ENCODE data around the gene MDM4.

Gene MDM4, protein sequence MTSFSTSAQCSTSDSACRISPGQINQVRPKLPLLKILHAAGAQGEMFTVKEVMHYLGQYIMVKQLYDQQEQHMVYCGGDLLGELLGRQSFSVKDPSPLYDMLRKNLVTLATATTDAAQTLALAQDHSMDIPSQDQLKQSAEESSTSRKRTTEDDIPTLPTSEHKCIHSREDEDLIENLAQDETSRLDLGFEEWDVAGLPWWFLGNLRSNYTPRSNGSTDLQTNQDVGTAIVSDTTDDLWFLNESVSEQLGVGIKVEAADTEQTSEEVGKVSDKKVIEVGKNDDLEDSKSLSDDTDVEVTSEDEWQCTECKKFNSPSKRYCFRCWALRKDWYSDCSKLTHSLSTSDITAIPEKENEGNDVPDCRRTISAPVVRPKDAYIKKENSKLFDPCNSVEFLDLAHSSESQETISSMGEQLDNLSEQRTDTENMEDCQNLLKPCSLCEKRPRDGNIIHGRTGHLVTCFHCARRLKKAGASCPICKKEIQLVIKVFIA

DNA sequence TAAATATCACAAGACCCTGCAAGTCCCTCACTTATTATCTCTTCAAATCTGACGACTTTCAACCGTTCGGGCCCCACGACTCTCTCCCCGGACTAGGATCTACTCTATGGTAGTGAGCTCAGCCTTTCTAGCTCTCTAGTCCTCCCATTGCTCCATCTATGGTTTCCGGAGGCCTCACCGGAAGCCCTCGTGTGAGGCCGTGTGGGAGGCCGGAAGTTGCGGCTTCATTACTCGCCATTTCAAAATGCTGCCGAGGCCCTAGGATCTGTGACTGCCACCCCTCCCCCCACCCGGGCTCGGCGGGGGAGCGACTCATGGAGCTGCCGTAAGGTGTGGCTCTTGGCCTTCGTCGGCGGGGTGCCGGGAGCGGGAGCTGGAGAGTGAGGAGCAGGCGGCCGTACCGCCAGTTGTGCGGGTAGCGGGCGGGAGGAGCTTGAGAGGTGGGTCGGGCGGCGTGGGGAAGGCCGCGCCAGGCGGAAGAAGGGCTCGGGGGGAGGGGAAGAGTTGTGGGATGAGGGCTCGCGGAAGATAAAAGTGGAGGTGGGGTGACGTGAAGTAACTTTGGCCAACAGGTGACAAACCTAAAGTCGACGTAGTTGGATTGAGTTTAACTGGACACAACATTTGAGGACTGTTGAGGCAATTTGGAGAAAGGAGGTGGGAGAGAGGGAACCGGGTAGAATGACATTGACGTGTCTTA is at the start of gene MDM4:
MDM4 (plus strand) TSS at position 227 of the 700 bp plus-strand sequence. CDS start 9,113 bp downstream, outside the sequence.
- H2AFZ ChIP-seq (ENCODE audit: low read length, unreplicated experiment), result peak within 1 kb of the TSS; percentile 68
- no peaks in the 10 kb centered on the region for H3K27me3 ChIP-seq (ENCODE audit: insufficient read depth, low read length)
- H3K27ac ChIP-seq (ENCODE audit: low read depth, low read length), result peak within 1 kb of the TSS; percentile 82
- peaks cover 49% of the 10 kb centered on the region for H3K79me2 ChIP-seq (ENCODE audit: control insufficient read depth, insufficient read depth, low read length, unreplicated experiment)
- 0 out of 2 replicates have a peak, but pooled peaks cover 3% of the 10 kb centered on the region for H3K36me3 ChIP-seq (ENCODE audit: insufficient read depth, low read length)
- peaks cover 12% of the 10 kb centered on the region for H3K4me1 ChIP-seq (ENCODE audit: control insufficient read depth, insufficient read depth, low read length, unreplicated experiment)
- peak within 1 kb of the TSS; percentile 90 for H3K4me3 ChIP-seq (ENCODE audit: low read depth, low read length)

DNA sequence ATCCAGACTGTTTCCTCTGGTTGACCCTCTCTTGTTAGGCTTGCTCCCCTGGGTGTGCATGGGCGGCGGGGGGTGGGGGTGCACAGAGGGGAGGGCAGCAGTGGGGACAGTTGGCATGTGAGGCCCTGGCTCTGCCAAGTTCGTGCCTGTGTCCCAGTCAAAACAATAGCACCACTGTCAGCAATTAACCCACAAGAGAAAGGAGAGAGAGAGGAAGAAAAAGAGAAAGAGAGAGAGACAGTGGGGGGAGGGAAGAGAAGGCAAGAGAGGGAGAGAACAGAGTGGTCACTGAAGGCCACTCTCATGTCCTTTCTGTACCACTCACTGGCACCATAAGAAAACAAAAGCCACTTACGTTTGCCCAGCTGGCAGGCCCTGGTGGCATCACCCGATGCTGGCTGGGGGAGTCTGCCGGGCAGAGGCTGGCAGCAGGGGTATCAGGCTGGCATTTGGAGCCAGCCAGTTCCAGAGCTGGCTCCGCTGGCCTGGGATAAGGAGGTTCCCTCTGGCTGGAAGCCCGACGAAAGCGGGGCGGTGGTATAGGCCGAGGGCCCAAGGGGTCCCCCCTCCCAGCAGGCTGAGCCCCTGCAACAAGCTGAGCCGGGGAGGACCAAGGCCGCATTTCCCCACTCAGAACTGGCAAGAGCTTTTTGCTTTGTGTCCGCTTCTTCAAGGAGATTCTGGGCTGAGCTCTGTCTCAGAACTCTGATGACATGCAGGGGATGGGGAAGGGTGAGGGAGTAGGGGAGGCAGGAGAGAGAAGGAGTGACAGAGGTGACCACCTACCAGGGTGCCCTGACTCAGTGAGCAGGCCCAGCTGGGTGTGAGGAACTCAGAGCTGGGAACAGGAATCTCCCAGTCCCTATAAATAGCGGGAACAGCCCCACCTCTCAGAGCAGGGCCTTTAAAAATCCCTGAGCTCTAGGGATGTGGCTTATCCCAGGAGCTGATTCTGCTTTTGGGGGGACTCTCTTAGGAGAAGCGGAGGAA is 49.5 kb upstream of the MDM4 start:
- no peak overlapping the region for H3K27ac ChIP-seq (ENCODE audit: low read depth, low read length)
- no peaks in the 10 kb centered on the region for H3K36me3 ChIP-seq (ENCODE audit: insufficient read depth, low read length)
- no peak overlapping the region for H2AFZ ChIP-seq (ENCODE audit: low read length, unreplicated experiment)
- H3K4me3 ChIP-seq (ENCODE audit: low read depth, low read length), result no peak overlapping the region
- no peaks in the 10 kb centered on the region for H3K4me1 ChIP-seq (ENCODE audit: control insufficient read depth, insufficient read depth, low read length, unreplicated experiment)
- H3K79me2 ChIP-seq (ENCODE audit: control insufficient read depth, insufficient read depth, low read length, unreplicated experiment), result no peaks in the 10 kb centered on the region
- H3K27me3 ChIP-seq (ENCODE audit: insufficient read depth, low read length), result peaks cover 35% of the 10 kb centered on the region

DNA sequence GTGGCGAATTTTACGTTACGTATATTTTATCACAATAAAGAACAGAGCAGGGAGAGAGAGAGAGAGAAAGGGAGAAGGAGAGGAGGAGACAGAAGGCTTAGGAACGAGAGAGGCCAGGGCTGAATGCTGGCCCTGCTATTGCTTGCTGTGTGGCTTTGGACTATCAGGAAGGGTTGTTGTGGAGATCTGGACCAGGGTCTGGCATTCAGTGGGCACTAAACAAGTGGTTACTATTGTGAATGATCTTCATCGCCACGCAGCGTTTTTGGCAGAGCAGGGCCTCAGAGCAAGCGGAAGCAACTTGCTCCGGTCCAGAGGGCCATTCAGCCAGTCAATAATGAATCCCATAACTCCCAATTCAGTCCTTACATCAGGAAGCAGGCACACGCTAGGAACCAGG is 48.0 kb upstream of the MDM4 start:
- no peak overlapping the region for H3K27ac ChIP-seq (ENCODE audit: low read depth, low read length)
- no peaks in the 10 kb centered on the region for H3K36me3 ChIP-seq (ENCODE audit: insufficient read depth, low read length)
- H2AFZ ChIP-seq (ENCODE audit: low read length, unreplicated experiment), result no peak overlapping the region
- H3K79me2 ChIP-seq (ENCODE audit: control insufficient read depth, insufficient read depth, low read length, unreplicated experiment), result no peaks in the 10 kb centered on the region
- no peaks in the 10 kb centered on the region for H3K4me1 ChIP-seq (ENCODE audit: control insufficient read depth, insufficient read depth, low read length, unreplicated experiment)
- H3K4me3 ChIP-seq (ENCODE audit: low read depth, low read length), result no peak overlapping the region
- H3K27me3 ChIP-seq (ENCODE audit: insufficient read depth, low read length), result peaks cover 35% of the 10 kb centered on the region

DNA sequence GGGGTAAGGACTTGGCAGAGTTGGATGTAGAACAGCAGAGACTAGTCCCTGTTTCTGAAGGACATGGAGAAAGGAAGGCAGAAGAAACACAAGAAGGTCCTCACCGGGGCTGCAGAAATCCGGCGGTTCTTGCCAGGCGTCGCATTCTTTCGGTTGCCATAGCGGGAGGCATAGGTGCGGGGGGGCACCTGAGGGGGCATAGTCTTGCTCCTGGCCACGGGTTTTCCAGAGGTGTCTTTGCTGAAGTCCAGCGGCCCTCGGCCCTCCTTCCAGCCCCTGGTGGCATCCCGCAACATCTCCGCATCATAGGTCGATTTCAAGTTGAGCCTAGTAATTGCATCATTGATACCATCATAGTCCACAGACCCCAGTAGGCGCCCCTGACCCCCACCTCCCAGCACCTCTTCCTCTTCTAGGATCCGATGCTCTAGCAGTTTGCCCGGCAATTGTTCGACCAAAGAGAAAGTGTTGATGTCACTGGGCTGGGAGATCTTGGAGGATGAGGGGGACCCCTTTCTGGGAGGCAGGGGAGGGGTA is 47.4 kb upstream of the MDM4 start:
- no peaks in the 10 kb centered on the region for H3K4me1 ChIP-seq (ENCODE audit: control insufficient read depth, insufficient read depth, low read length, unreplicated experiment)
- peaks cover 31% of the 10 kb centered on the region for H3K27me3 ChIP-seq (ENCODE audit: insufficient read depth, low read length)
- no peak overlapping the region for H3K4me3 ChIP-seq (ENCODE audit: low read depth, low read length)
- H3K36me3 ChIP-seq (ENCODE audit: insufficient read depth, low read length), result no peaks in the 10 kb centered on the region
- H3K27ac ChIP-seq (ENCODE audit: low read depth, low read length), result no peak overlapping the region
- no peak overlapping the region for H2AFZ ChIP-seq (ENCODE audit: low read length, unreplicated experiment)
- no peaks in the 10 kb centered on the region for H3K79me2 ChIP-seq (ENCODE audit: control insufficient read depth, insufficient read depth, low read length, unreplicated experiment)

DNA sequence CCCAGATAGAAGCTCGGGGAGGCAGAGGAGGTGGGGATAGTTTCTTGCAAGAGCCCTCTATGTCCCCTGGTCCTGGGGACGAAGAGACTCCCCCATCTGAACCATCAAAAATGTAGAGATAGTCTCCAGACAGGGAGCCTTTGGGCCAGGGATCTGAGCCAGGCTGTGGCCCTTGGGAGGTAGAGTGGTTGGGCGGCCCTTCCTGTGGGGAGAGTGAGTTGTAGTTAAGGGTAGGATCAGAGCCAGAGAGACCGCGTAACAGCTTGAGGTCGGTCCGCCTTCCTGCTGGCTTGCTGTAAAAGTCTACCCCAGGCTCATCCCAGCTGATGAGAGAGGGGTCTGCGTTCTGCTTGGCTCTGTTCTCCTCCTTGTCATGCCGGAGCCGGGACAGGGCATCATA is 46.9 kb upstream of the MDM4 start:
- Histone ChIP-seq H3K27ac (ENCODE audit: low read depth, low read length) (no peak overlapping the region), H2AFZ (ENCODE audit: low read length, unreplicated experiment) (no peak overlapping the region), H3K79me2 (ENCODE audit: control insufficient read depth, insufficient read depth, low read length, unreplicated experiment) (no peaks in the 10 kb centered on the region), H3K36me3 (ENCODE audit: insufficient read depth, low read length) (no peaks in the 10 kb centered on the region), H3K4me1 (ENCODE audit: control insufficient read depth, insufficient read depth, low read length, unreplicated experiment) (no peaks in the 10 kb centered on the region), H3K4me3 (ENCODE audit: low read depth, low read length) (no peak overlapping the region), H3K27me3 (ENCODE audit: insufficient read depth, low read length) (peaks cover 28% of the 10 kb centered on the region)

DNA sequence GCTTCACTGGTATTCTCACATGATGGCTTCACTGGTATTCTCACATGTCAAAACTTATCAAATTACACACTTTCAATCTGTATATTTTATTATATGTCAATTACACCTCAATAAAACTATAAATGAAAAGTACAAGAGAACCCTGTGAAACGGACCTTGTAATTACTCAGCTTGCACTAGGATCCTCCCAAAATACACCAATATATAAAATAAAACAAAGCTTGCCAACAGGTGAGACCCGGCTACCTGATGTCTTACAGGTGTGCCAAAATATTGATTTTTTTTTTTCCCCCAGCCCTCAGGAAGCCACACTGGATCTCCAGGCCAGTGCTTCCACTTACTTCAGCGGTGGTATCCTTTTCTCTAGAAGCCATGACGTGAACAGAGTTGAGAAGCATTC is 44.5 kb upstream of the MDM4 start:
- Histone ChIP-seq H3K36me3 (ENCODE audit: insufficient read depth, low read length) (no peaks in the 10 kb centered on the region), H3K27ac (ENCODE audit: low read depth, low read length) (no peak overlapping the region), H3K4me3 (ENCODE audit: low read depth, low read length) (no peak overlapping the region), H3K27me3 (ENCODE audit: insufficient read depth, low read length) (peaks cover 31% of the 10 kb centered on the region), H3K79me2 (ENCODE audit: control insufficient read depth, insufficient read depth, low read length, unreplicated experiment) (no peaks in the 10 kb centered on the region), H3K4me1 (ENCODE audit: control insufficient read depth, insufficient read depth, low read length, unreplicated experiment) (peaks cover under 1% of the 10 kb centered on the region), H2AFZ (ENCODE audit: low read length, unreplicated experiment) (no peak overlapping the region)

DNA sequence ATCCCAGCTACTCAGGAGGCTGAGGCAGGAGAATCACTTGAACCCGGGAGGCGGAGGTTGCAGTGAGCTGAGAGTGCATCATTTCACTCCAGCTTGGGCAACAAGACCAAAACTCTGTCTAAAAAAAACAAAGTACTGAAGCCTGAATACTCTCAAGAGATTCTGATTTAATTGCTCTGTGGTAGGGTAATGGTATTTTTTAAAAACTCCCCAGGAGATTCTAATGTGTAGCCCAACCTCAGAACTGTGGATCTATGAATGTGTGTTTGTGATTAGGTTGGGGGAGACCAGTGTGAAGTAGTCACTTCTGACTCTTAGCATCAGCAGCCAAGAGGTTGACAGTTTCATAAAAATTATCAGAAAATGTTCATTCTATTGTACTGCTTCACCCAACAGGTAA is 43.5 kb upstream of the MDM4 start:
- Histone ChIP-seq H3K36me3 (ENCODE audit: insufficient read depth, low read length) (no peaks in the 10 kb centered on the region), H3K27ac (ENCODE audit: low read depth, low read length) (no peak overlapping the region), H3K4me1 (ENCODE audit: control insufficient read depth, insufficient read depth, low read length, unreplicated experiment) (peaks cover 10% of the 10 kb centered on the region), H2AFZ (ENCODE audit: low read length, unreplicated experiment) (no peak overlapping the region), H3K4me3 (ENCODE audit: low read depth, low read length) (no peak overlapping the region), H3K27me3 (ENCODE audit: insufficient read depth, low read length) (peaks cover 32% of the 10 kb centered on the region), H3K79me2 (ENCODE audit: control insufficient read depth, insufficient read depth, low read length, unreplicated experiment) (no peaks in the 10 kb centered on the region)

DNA sequence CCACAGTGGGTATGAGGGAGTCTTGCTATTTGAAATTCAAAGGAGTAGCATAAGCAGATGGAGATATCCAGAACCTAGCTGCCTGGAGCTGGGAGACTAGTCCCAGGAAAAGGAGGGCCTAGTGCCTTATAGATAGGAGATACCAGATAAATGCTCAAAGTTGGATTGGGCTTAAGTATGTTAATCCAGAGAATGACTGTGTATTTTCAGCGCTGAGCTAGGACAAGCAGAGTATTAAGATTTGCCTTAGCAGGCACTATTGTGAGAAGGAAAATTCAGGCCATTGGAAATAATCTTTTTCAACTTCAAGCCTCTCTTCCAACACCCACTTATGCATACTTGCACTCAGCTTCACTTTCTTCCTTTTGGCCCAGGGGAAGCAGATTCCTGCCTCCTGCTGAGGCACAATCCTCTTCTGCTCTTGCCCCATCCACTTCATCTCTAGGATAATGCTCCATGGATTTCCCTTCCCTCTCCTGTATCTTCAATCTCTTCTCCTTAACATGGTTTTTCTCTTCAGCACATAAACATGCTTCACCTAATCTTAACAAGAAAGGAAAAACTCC is 42.7 kb upstream of the MDM4 start:
- H3K4me1 ChIP-seq (ENCODE audit: control insufficient read depth, insufficient read depth, low read length, unreplicated experiment), result peaks cover 12% of the 10 kb centered on the region
- no peak overlapping the region for H2AFZ ChIP-seq (ENCODE audit: low read length, unreplicated experiment)
- H3K36me3 ChIP-seq (ENCODE audit: insufficient read depth, low read length), result no peaks in the 10 kb centered on the region
- peaks cover 38% of the 10 kb centered on the region for H3K27me3 ChIP-seq (ENCODE audit: insufficient read depth, low read length)
- H3K4me3 ChIP-seq (ENCODE audit: low read depth, low read length), result no peak overlapping the region
- no peak overlapping the region for H3K27ac ChIP-seq (ENCODE audit: low read depth, low read length)
- no peaks in the 10 kb centered on the region for H3K79me2 ChIP-seq (ENCODE audit: control insufficient read depth, insufficient read depth, low read length, unreplicated experiment)

DNA sequence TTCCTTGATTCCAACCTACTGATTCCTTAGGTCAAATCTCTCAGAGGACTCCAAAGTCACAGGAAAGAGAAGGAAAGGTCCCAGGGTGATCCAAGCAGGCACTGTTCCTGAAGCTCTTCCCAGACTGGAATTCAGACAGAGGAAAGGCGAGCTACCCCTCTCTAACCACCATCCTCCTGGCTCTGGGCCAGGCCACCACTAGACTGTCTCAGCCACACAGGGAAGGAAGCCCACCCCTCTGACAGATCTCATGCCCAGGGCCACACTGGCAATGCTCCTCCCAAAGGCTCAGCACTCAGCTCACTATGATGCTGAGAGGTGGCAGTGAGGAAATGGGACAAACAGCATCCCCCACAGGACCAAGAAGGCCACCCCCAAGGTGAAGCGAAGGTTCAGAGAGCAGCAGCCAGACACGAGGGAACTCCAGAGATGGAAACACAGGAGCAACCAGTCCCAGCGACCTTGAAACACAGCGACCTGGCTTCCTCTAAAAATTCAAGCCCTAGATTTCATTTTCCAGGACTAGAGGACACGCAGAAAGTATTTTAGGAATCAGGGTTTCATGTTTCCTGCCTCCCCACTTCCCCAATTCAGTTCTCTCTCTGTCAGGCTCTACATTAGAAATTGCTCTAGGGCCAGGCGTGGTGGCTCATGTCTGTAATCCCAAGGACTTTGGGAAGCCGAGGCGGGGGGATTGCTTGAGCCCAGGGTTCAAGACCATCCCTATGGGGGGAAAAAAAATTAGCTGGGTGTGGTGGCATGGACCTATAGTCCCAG is 40.4 kb upstream of the MDM4 start:
- Histone ChIP-seq H3K27ac (ENCODE audit: low read depth, low read length) (no peak overlapping the region), H3K79me2 (ENCODE audit: control insufficient read depth, insufficient read depth, low read length, unreplicated experiment) (no peaks in the 10 kb centered on the region), H3K4me1 (ENCODE audit: control insufficient read depth, insufficient read depth, low read length, unreplicated experiment) (peaks cover 17% of the 10 kb centered on the region), H3K27me3 (ENCODE audit: insufficient read depth, low read length) (peaks cover 43% of the 10 kb centered on the region), H3K36me3 (ENCODE audit: insufficient read depth, low read length) (no peaks in the 10 kb centered on the region), H3K4me3 (ENCODE audit: low read depth, low read length) (no peak overlapping the region), H2AFZ (ENCODE audit: low read length, unreplicated experiment) (no peak overlapping the region)
